HG02623 (cell line): ENCODE measurements around the gene NAA38.
"Not testable (repeated sequence)": the region's sequence is repeated elsewhere in the genome, so short reads cannot be mapped to it uniquely, and the experiment has no call there.

Experiments
- ATAC-seq: cut with Tn5 transposase; IDR thresholded peaks from one replicate; pipeline ENCODE4 v1.9.1; 2021; ENCODE audit warnings: moderate library complexity; ENCODE audit not compliant: unreplicated experiment

NAA38 gene

DNA sequence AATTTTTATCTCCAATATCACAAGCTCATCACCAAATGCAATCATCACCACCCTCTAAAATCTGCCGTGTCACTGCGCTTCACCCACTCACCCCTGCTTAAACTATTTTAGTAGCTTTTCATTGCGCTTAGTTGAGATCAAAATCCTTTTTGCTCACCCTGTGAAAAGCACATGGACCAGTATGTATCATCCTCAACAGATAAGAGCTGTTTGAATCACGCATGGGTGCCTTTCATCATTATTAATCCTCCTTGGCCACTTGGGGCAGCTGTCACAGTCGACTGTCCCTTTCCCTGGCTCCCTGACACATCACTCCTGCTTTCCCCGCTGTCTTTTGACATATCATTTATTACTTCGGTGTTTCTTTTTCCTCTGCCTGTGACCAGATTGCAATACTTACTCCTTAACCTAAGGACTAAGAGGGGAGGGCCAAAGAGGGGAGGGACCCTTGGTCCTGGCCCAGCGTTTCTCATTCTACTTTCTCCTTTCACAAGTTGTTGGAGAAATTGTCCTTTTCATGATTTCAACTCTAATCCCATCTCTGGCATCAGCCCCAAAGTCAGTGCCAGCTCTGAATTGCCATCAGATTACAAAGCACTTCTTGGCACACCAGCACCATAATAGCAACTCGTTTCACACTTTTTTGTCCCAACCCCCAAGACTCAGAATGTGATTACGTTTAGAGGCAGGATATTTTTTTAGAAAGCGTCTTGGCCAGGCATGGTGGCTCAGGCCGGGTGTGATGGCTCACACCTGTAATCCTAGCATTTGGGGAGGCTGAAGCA is 32.0 kb downstream of the NAA38 start:
- no peak for ATAC-seq

GRCh38 chr17:7824021-7824924 is 33.1 kb downstream of the NAA38 start:
- ATAC-seq, result no peak

GRCh38 chr17:7823581-7824001 is 33.8 kb downstream of the NAA38 start:
- ATAC-seq, result no peak

DNA sequence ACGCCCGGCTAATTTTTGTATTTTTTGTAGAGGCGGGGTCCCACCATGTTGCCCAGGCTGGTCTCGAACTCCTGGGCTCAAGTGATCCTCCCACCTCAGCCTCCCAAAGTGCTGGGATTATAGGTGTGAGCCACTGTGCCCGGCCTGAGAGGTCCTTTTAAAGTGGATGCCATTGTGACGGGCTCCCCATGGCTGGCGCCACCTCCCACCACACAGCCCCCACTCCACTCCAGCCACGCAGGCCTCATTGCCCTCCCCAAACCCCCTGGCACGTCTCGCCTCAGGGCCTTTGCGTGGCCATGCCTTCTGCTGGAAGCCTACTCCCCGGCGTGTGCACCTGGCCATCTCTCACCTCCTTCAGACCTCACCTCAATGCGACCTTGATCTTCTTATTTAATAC is 35.2 kb downstream of the NAA38 start:
- ATAC-seq, result no peak

DNA sequence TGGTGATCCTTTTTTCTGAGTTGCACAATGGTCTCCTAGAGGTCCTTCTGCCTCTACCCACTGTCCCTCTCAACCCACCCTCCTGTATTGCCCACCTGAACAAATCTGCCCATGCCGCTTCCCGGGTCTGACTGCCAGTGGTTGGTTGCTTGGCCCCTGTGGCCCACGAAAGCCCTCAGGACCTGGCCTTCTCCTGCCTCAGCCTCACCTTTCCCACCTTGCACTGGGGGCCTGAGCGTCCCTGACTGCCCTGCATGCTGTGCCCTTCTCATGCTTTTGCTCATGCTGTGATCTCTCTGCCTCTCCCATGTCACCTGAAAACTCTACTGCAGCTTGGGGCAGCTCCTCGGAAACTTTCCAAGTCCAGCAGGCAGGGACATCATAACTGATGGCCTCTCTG is 37.1 kb downstream of the NAA38 start:
- no peak for ATAC-seq

GRCh38 chr17:7818746-7819645 is 38.4 kb downstream of the NAA38 start:
- ATAC-seq, result no peak

DNA sequence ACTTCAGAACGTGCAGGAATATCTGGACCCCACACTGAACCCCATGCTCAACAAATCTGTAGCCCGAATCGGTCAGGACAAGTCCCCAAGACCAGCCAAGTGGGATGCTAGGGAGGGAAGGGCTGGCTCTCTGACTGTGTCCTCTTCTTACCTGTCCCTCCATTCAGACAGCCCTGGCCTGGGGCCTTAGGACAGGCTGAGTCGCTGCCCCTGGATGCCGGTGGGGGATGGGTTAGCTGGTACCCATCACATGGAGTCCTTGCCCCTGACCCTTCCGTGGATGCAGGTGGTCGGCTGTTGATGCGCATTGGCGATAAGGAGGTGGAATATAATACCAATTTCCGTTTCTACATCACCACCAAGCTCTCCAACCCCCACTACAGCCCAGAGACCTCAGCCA is 39.3 kb downstream of the NAA38 start:
- ATAC-seq, result no peak

DNA sequence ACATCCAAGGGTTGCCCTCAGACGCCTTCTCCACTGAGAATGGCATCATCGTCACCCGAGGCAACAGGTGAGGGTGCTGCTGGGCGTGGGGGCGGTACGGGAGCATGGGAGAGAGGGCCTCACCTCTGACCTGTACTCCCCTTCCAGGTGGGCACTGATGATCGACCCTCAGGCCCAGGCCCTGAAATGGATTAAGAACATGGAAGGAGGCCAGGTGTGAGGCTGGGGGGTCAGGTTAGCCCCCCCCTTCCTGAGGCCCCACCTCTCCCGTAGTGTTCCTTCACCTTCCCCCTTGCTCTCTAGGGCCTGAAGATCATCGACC is 39.8 kb downstream of the NAA38 start:
- ATAC-seq, result no peak

DNA sequence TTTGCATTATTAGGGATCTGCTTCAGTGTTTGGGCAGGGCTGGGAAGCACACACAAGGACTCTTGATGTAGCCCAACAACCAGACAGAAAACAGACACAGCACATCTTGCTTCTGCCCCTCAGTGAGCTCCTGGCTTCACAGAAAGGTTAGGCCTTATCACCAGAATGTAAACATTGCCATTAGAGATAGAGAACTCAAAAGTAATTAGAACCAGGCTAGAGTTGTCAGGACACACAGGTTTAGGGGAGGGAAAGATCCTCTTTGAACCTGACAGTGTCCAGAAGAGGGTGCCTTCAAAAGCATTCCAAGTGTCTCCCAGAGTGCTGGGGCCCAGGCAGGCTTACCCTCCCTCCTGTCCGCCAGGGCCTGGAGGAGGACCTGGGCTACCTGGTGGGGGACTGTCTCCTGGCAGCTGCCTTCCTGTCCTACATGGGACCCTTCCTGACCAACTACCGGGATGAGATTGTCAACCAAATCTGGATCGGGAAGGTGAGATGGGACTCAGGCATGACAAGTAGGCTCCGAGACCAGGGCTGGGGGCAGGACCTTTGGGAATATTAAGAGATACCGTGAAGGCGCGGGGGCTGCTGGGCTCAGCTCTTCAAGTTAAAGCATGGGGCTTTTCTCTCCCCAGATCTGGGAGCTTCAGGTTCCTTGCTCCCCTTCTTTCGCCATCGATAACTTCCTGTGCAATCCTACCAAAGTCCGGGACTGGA is 40.3 kb downstream of the NAA38 start:
- no peak for ATAC-seq

DNA sequence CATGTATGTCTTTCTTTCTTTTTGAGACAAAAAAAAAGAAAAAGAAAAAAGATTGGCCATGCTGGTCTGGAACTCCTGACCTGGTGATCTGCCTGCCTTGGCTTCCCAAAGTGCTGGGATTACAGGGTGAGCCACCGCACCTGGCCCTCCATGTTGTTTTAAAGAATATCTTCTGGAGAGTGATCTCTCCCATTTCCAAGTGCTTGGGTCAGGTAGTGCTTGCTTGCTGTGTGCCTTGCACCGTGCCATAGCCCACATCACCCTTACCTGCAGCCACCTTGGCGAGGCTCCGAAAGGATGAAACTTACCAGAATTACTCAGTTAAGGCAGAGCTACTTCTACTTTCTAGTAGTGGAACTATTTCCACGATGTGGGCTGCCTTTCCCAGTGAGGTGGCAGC is 42.4 kb downstream of the NAA38 start:
- ATAC-seq, result no peak

DNA sequence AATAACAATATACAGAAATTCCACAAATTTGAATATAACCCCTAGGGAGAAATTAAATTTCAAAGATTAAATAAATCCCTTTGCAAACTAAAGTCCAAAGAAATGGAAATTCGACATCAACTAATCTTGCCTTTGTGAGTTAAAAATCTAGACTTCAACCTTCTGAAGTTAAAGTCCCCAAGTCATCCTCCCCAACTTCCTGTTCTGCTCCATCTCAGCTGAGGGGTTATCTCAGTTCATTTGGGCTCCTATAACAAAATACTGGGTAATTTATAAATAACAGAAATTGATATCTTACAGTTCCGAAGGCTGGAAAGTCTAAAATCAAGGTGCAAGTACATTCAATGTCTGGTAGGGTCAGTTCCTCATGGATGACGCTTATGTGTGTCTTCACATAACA is 46.1 kb downstream of the NAA38 start:
- ATAC-seq, result no peak

DNA sequence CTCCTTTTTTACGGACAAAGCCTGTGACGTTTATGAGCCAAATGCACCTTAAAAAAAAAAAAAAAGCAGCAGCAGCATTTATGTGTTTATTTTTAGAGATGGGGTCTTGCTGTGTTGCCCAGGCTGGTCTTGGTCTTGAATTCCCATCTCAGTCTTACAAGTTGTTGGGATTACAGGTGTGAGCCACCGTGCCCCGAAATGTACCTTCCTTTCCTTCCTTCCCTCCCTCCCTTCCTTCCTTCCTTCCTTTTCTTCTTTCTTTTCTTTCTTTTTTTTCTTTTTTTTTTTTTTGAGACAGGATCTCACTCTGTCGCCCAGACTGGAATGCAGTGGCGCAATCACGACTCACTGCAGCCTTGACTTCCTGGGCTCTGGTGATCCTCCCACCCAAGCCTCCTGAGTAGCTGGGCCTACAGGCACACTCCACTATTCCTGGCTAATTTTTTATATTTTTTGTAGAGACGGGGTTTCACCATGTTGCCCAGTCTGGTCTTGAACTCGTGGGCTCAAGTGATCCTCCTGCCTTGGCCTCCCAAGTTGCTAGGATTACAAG is 47.5 kb downstream of the NAA38 start:
- ATAC-seq, result not testable (repeated sequence)

DNA sequence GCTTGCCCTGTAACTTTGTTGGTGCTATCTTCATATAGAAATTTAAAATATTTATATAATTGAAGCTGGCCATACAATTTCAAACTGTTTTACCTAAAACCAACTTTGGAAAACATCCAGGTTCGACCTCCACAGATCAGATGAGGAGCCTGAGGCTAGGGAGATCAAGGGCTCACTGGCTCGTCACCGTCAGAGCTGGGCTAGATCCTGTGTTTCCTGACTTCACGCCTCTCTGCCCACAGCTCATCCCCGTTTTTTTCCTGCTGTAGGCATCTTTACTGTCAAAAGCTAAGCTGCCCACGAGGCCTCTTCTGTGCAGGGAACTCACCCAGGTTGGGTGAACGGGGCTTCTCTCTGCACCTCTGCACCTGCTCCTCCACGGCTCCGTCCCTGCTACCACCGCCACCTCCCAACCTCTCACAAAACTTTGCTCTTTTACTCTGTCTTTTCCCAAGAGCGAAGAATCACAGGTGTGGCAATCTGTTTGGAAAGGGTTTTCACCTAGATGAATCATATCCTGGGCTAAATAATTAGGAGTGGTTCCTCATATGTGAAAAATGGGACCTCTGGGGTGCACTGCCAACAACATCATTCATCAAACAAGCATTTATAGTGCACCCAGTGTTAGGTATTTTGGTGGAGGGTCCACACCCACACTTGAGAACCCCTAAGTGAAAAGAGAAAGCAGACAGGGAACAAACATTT is 48.1 kb downstream of the NAA38 start:
- no peak for ATAC-seq

- ATAC-seq, result no peak
Measured at GRCh38 chr17:7807206-7807605, 50.2 kb downstream of the NAA38 start.
